GM21825 (cell line): ENCODE data around the gene NDUFV1.
"Not testable (repeated sequence)": the region's sequence is repeated elsewhere in the genome, so short reads cannot be mapped to it uniquely, and the experiment has no call there.

Experiments used
- ATAC-seq: cut with Tn5 transposase; IDR thresholded peaks from one replicate; pipeline ENCODE4 v1.9.1; 2021; ENCODE audit warnings: mild to moderate bottlenecking, moderate library complexity; ENCODE audit not compliant: unreplicated experiment

NDUFV1 gene

GRCh38 chr11:67585911-67586310 lies 20.8 kb upstream of the NDUFV1 start:
- no peak for ATAC-seq

- ATAC-seq = no peak
Observed at GRCh38 chr11:67586568-67587250, 20.0 kb upstream of the NDUFV1 start.

GRCh38 chr11:67588136-67588503 lies 18.6 kb upstream of the NDUFV1 start:
- ATAC-seq = peak; percentile 22

GRCh38 chr11:67588899-67589415 lies 17.8 kb upstream of the NDUFV1 start:
- not testable (repeated sequence) for ATAC-seq

- no peak for ATAC-seq
Observed at GRCh38 chr11:67592880-67593564, 13.7 kb upstream of the NDUFV1 start.

- no peak for ATAC-seq
Observed at GRCh38 chr11:67593565-67593905, 13.2 kb upstream of the NDUFV1 start.

- no peak for ATAC-seq
Observed at GRCh38 chr11:67594480-67594879, 12.3 kb upstream of the NDUFV1 start.

- ATAC-seq = no peak
Observed at GRCh38 chr11:67596753-67597300, 9.9 kb upstream of the NDUFV1 start.

GRCh38 chr11:67597458-67597857 lies 9.3 kb upstream of the NDUFV1 start:
- ATAC-seq = not testable (repeated sequence)

- not testable (repeated sequence) for ATAC-seq
Observed at GRCh38 chr11:67597963-67598362, 8.8 kb upstream of the NDUFV1 start.

- ATAC-seq = no peak
Observed at GRCh38 chr11:67599149-67599548, 7.6 kb upstream of the NDUFV1 start.

GRCh38 chr11:67600324-67601029 lies 6.3 kb upstream of the NDUFV1 start:
- peak; percentile 73 for ATAC-seq

- no peak for ATAC-seq
Observed at GRCh38 chr11:67601098-67601497, 5.6 kb upstream of the NDUFV1 start.

- not testable (repeated sequence) for ATAC-seq
Observed at GRCh38 chr11:67604119-67604518, 2.6 kb upstream of the NDUFV1 start.

- no peak for ATAC-seq
Observed at GRCh38 chr11:67604815-67605214, 1.9 kb upstream of the NDUFV1 start.

GRCh38 chr11:67605231-67606011 lies 1.3 kb upstream of the NDUFV1 start:
- ATAC-seq = no peak

GRCh38 chr11:67606093-67606491 lies 644 bp upstream of the NDUFV1 start:
- ATAC-seq = no peak

GRCh38 chr11:67607507-67607906 lies 771 bp downstream of the NDUFV1 start:
- ATAC-seq = no peak

- no peak for ATAC-seq
Observed at GRCh38 chr11:67608486-67608885, 1.8 kb downstream of the NDUFV1 start.

GRCh38 chr11:67609316-67609715 lies 2.6 kb downstream of the NDUFV1 start:
- ATAC-seq = no peak
